DOHH2 (cell line): ENCODE data around the gene SLIT1.

ENCODE experiments used
- H3F3A ChIP-seq: fragments of 200-600 bp; sonication (generic), shearing (Covaris generic); 2 replicates; pipeline ENCODE4 v1.6.0; 2016; ENCODE audit warnings: antibody characterized with exemption, mild to moderate bottlenecking; ENCODE audit not compliant: control insufficient read depth, insufficient read depth
- H3K27ac ChIP-seq: fragments of 200-600 bp; sonication (generic); 2 replicates; pipeline ENCODE4 v1.5.1; 2014; ENCODE audit warnings: low read depth, mild to moderate bottlenecking, low read length, moderate library complexity
- H3K27me3 ChIP-seq: fragments of 200-600 bp; sonication (generic); 2 replicates; pipeline ENCODE4 v1.6.1; 2014; ENCODE audit warnings: mild to moderate bottlenecking, low read length, mixed read lengths; ENCODE audit not compliant: control insufficient read depth
- H3K36me3 ChIP-seq: fragments of 200-600 bp; sonication (generic); 2 replicates; pipeline ENCODE4 v1.6.1; 2014; ENCODE audit warnings: mild to moderate bottlenecking, low read length, moderate library complexity, mixed read lengths; ENCODE audit not compliant: control insufficient read depth
- H3K4me1 ChIP-seq: fragments of 200-600 bp; sonication (generic); 2 replicates; pipeline ENCODE4 v1.6.1; 2014; ENCODE audit warnings: mild to moderate bottlenecking, low read length, mixed read lengths; ENCODE audit not compliant: control insufficient read depth
- H3K4me2 ChIP-seq: fragments of 200-600 bp; sonication (generic); 2 replicates; pipeline ENCODE4 v1.6.0; 2014; ENCODE audit warnings: mild to moderate bottlenecking, low read length, moderate library complexity
- H3K4me3 ChIP-seq: fragments of 200-600 bp; sonication (generic); 2 replicates; pipeline ENCODE4 v1.5.1; 2014; ENCODE audit warnings: mild to moderate bottlenecking, low read length, mixed read lengths
- H3K79me2 ChIP-seq: fragments of 200-600 bp; sonication (generic); 2 replicates; pipeline ENCODE4 v1.6.1; 2014; ENCODE audit warnings: mild to moderate bottlenecking, low read length, mixed read lengths; ENCODE audit not compliant: control insufficient read depth
- H3K9me2 ChIP-seq: fragments of 200-600 bp; sonication (generic); replicated peaks from 2 replicates; pipeline ENCODE4 v1.6.1; 2014; ENCODE audit warnings: mild to moderate bottlenecking, low read length, mixed read lengths; ENCODE audit not compliant: control insufficient read depth
- H3K9me3 ChIP-seq: fragments of 200-600 bp; sonication (generic); 2 replicates; pipeline ENCODE4 v1.6.1; 2014; ENCODE audit warnings: antibody characterized with exemption, low read length, mixed read lengths; ENCODE audit not compliant: control insufficient read depth, insufficient read depth
- H4K20me1 ChIP-seq: fragments of 200-600 bp; sonication (generic); 2 replicates; pipeline ENCODE4 v1.6.0; 2014; ENCODE audit warnings: low read depth, mild to moderate bottlenecking, antibody characterized with exemption, low read length, moderate library complexity; ENCODE audit not compliant: control insufficient read depth, insufficient read depth
- CTCF ChIP-seq: fragments of 200-600 bp; sonication (generic); IDR thresholded peaks from one replicate; pipeline ENCODE4 v1.5.1; 2014; ENCODE audit warnings: antibody characterized with exemption, mild to moderate bottlenecking, low read depth, low read length; ENCODE audit not compliant: poor library complexity, severe bottlenecking
- EZH2phosphoT487 ChIP-seq: fragments of 200-600 bp; sonication (generic); IDR thresholded peaks from 2 replicates; pipeline ENCODE4 v1.6.1; 2017; ENCODE audit warnings: borderline replicate concordance, mild to moderate bottlenecking, antibody characterized with exemption, low read length, moderate library complexity, mixed read lengths

SLIT1 gene

DNA sequence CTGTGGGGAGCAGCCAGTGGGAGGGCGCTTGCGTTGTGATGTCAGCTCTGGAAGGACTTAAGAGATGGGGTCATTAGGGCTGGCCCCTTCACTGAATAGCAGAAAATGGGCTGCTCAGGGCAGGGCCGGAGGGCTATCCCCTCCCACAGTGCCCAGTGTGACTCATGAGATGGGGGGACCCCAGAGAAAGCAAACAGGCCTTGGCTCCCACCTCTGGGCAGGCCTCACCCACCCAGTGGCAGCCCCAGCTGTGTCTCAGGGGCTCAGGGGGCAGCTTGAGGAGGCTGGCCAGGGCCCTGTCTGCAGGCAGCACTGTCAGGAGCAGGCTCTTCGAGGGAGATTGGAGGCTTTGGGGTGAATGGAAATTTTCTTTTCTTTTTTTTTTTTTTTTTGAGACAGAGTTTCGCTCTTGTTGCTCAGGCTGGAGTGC is 168.3 kb downstream of the SLIT1 start:
- no peaks in the 10 kb centered on the region for H3F3A ChIP-seq
- no peaks in the 10 kb centered on the region for H3K9me3 ChIP-seq
- no peaks in the 10 kb centered on the region for H3K36me3 ChIP-seq
- H3K27ac ChIP-seq: no peak overlapping the region
- H4K20me1 ChIP-seq: no peaks in the 10 kb centered on the region
- no peak for TF ChIP-seq EZH2phosphoT487
- TF ChIP-seq CTCF: no peak
- H3K4me3 ChIP-seq: no peak overlapping the region
- H3K27me3 ChIP-seq: no peaks in the 10 kb centered on the region
- H3K4me1 ChIP-seq: peaks cover 20% of the 10 kb centered on the region
- no peaks in the 10 kb centered on the region for H3K79me2 ChIP-seq
- H3K9me2 ChIP-seq: no peaks in the 10 kb centered on the region
- no peak overlapping the region; the same call in 1 of the 2 replicates for H3K4me2 ChIP-seq

GRCh38 chr10:97016728-97017473 is 168.9 kb downstream of the SLIT1 start:
- Histone ChIP-seq H3K9me2 (no peaks in the 10 kb centered on the region), H4K20me1 (no peaks in the 10 kb centered on the region), H3K27ac (no peak overlapping the region), H3K9me3 (no peaks in the 10 kb centered on the region), H3K4me3 (no peak overlapping the region), H3K4me2 (peak overlapping the region; percentile 35), H3F3A (no peaks in the 10 kb centered on the region), H3K36me3 (no peaks in the 10 kb centered on the region), H3K79me2 (no peaks in the 10 kb centered on the region), H3K4me1 (peaks cover 16% of the 10 kb centered on the region), H3K27me3 (no peaks in the 10 kb centered on the region)
- no peak for TF ChIP-seq CTCF
- no peak for TF ChIP-seq EZH2phosphoT487

GRCh38 chr10:97015240-97015639 is 170.5 kb downstream of the SLIT1 start:
- Histone ChIP-seq H3F3A (no peaks in the 10 kb centered on the region), H3K9me3 (no peaks in the 10 kb centered on the region), H3K27me3 (peaks cover 2% of the 10 kb centered on the region; the same call in 1 of the 2 replicates), H3K4me1 (peaks cover 7% of the 10 kb centered on the region), H4K20me1 (no peaks in the 10 kb centered on the region), H3K9me2 (no peaks in the 10 kb centered on the region), H3K4me3 (no peak overlapping the region), H3K27ac (no peak overlapping the region), H3K79me2 (no peaks in the 10 kb centered on the region), H3K4me2 (no peak overlapping the region), H3K36me3 (no peaks in the 10 kb centered on the region)
- no peak for TF ChIP-seq CTCF
- no peak for TF ChIP-seq EZH2phosphoT487
